GM21447 (cell line): ENCODE data around the gene HOXA9.

ENCODE experiments used
- ATAC-seq: cut with Tn5 transposase; IDR thresholded peaks from one replicate; pipeline ENCODE4 v1.9.1; 2021; ENCODE audit not compliant: unreplicated experiment

HOXA9 gene

DNA sequence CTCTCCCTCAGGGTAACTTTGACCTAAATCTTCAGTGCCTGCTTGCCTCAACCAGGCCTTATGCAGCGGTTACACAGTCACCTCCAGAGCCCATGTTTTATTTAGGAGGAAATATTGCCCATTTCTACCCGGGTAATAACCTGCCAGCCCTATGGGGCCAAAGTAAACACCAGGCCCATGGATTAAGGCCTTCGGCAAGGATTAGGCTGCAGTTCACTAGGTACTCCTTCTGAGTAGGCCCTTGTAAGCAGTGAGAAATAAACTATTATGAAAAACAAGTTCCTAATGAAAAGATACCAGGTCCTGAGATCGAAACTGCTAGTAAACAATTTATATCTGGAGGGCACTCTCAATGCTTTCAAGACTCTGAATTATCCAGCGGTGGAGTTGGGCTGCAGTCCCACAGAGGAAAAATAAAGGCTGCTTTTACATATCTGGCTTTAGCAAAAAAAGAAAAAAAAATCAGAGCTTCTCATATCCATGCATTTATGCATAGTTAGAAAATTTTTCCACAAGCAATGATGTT lies 12.5 kb upstream of the HOXA9 start:
- no peak for ATAC-seq

GRCh38 chr7:27176962-27177794 lies 11.8 kb upstream of the HOXA9 start:
- no peak for ATAC-seq

- ATAC-seq = no peak
Observed at GRCh38 chr7:27176524-27176845, 11.1 kb upstream of the HOXA9 start.

DNA sequence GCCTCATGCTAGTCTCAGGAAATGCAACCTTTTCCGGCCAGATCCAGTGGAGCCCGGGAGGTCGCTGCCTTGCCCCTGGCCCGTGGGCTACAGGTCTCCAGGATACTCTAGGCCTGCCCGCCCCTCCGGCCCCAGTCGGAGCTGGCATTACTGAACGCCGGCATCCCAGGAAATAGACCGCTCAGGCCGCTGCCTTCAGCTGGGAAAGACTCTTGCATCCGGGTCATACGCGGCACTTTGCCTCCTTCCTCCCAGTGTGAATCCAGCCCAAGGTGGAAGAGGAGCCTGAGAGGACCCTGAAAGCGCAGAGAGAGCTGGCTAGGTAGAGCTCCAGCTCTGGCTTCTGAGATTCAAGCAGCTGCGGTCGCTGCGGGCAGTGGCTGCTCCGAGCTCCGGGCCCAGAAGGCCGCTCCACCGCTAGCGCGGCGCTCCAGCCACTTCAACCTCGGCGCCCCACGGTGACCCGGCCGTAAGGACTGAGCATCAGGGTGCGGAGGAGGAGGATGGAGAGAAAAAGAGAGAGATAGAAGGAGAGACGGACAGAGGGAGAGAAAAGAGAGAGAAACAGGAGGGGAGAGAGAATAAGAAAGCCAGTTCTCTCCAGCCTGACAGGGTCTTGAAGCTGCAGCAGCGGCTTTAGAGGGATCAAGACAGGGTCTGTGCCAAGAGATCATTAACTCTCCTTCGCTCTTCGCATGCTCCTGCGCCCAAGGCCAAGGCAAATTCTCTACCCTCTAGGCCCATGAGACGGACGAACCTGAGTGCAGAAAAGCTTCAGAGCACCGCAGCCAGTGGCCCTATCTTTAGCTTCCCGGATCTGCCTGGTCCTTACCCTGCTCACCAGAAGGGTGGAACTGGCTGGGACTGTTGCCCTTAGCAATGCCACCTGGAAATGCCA lies 10.5 kb upstream of the HOXA9 start:
- ATAC-seq = no peak

DNA sequence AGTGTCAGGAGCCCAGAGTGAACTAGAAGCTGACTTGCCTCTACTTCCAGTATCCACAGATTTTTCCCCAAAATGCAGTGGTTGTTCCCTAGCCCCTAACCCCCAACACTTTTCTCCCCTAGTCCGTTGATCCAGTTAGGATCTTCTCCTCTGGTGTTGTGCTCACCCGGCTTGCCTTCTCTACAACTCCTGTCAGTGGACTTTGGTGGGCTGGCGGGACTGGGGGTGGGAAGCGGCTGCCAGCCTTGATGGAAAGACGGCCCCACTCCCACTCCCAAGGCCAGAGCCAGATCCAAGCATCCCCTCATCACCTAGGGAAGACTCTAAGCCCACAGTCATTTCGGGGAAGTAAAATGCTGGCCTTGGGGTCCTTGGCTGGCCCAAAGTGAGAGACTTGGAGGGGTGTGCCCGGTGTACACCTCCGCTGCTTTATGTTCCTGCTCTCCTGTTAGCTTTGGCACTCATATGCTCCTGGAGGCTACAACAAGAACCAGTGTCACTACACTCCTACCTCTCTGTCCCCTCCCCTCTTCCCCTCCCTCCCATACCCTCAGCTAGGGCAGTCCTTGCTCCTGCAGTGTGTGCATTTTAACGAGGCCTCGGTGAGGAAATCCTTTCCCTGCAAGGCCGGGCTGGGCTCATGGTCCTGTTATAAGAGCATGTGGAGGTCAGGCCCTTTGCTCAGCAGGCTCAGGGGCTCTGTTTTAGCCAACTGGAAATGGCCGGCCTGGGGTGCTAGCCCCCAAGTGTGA lies 9.7 kb upstream of the HOXA9 start:
- no peak for ATAC-seq

GRCh38 chr7:27173956-27174873 lies 8.9 kb upstream of the HOXA9 start, which contains the start of gene HOXA10:
TSS of gene HOXA10 (minus strand) at chr7:27174320. CDS start at chr7:27174306, 14 bp downstream.
- ATAC-seq = no peak

- ATAC-seq = no peak
Observed at GRCh38 chr7:27173511-27173955, 8.2 kb upstream of the HOXA9 start.

- no peak for ATAC-seq
Observed at GRCh38 chr7:27172823-27173510, 7.6 kb upstream of the HOXA9 start.

DNA sequence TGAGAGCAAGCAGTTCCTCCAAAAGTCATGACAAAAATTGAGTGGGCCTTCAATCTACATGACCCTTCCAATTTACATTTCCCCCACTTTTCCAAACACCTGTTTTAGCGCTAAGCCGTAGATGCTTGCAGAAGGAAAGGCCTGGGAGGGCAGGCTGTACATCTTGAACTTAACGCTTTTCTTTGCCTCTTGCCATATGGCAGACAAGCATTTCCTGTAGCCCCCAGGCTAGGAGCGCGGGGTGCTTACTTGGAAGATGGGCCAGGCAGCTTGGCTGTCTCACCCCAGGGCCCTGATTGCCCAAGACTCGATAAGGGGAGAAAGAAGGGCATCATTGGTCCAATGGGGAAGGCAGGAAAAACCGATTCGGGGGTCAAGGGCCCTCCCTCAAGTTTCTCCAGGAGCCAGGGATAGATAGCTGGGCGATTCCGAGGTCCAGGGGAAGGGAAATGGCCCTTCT lies 7.0 kb upstream of the HOXA9 start:
- no peak for ATAC-seq

- no peak for ATAC-seq
Observed at GRCh38 chr7:27171637-27172314, 6.4 kb upstream of the HOXA9 start.

DNA sequence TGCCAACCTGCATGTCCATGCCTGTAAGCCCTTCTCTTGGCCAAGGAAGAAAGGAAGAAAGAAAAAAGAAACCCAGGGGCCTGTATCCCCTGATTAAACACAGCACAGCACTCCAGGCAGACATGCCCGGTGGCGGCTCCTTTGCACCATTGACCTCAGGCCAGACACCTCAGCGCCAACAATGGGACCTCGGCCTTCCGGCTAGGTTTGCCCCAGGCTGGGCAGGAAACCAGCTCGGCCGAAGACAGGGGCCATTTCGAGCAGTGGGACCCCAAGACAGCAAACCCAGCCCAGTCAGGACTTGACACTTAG lies 5.9 kb upstream of the HOXA9 start:
- no peak for ATAC-seq

GRCh38 chr7:27170426-27171324 lies 5.3 kb upstream of the HOXA9 start:
- no peak for ATAC-seq

GRCh38 chr7:27169658-27170425 lies 4.5 kb upstream of the HOXA9 start:
- ATAC-seq = no peak

GRCh38 chr7:27168265-27168947 lies 3.1 kb upstream of the HOXA9 start:
- no peak for ATAC-seq

GRCh38 chr7:27167916-27168264 lies 2.6 kb upstream of the HOXA9 start:
- no peak for ATAC-seq
